ENCODE measurements around the gene TPRA1. TPM values are rescaled to one million over a fixed set of nuclear protein-coding genes. Genes with fewer than 3 reads are reported as not detected.

The TPRA1 gene
- total RNA-seq, 1 experiment from 2014 or later = 47.0 TPM

DNA sequence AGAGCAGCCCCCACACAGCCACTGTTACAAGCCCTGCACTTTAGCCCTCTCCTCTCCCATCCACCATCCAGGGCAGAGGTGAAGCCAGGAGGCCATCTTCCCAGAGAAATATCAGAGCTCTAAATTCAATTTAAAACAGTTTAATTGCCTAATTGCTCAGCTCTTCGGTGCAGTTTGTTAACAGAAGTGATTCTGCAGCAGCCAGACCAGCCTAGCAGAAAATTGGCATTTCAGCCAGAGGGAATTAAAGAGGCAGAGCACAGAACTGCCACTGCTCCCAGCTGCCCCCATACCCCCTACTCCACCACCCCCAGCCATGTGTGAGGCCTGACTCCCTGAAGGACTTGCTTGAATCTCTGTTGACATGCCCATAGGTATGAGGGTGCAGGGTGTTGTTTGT is 38.5 kb downstream of the TPRA1 start:
- Mint-ChIP-seq H3K27ac (ENCODE audit: low read depth, unreplicated experiment) (no peak overlapping the region), H3K27me3 (ENCODE audit: insufficient read depth, unreplicated experiment) (no peaks in the 10 kb centered on the region), H3K4me3 (ENCODE audit: unreplicated experiment) (no peak overlapping the region), H3K4me1 (ENCODE audit: insufficient read depth, unreplicated experiment) (peaks cover 6% of the 10 kb centered on the region), H3K9me3 (ENCODE audit: unreplicated experiment) (no peaks in the 10 kb centered on the region), H3K36me3 (ENCODE audit: insufficient read depth, unreplicated experiment) (peaks cover 8% of the 10 kb centered on the region)
- DNase-seq (ENCODE audit: unreplicated experiment) = no peak
- TF ChIP-seq, protein P1, sequence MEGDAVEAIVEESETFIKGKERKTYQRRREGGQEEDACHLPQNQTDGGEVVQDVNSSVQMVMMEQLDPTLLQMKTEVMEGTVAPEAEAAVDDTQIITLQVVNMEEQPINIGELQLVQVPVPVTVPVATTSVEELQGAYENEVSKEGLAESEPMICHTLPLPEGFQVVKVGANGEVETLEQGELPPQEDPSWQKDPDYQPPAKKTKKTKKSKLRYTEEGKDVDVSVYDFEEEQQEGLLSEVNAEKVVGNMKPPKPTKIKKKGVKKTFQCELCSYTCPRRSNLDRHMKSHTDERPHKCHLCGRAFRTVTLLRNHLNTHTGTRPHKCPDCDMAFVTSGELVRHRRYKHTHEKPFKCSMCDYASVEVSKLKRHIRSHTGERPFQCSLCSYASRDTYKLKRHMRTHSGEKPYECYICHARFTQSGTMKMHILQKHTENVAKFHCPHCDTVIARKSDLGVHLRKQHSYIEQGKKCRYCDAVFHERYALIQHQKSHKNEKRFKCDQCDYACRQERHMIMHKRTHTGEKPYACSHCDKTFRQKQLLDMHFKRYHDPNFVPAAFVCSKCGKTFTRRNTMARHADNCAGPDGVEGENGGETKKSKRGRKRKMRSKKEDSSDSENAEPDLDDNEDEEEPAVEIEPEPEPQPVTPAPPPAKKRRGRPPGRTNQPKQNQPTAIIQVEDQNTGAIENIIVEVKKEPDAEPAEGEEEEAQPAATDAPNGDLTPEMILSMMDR (IDR thresholded peaks at IDR 0.05; ENCODE audit: unreplicated experiment) = no peak
- no TSS peak for BruUV-seq (replicated peaks)
- POLR2A ChIA-PET = no interaction called here
- CTCF ChIA-PET = interaction anchor here (0.8 to 1.6 kb wide), 3 partner anchors 800 to 1030 kb away, joined by 3 to 8 read pairs (median 3); no protein-coding TSS in a partner anchor
- intact Hi-C loops (cut with micrococcal nuclease) = no loop called here

- no TSS peak for BruUV-seq (replicated peaks)
- Mint-ChIP-seq H3K27me3 (ENCODE audit: insufficient read depth, unreplicated experiment) (no peaks in the 10 kb centered on the region), H3K9me3 (ENCODE audit: unreplicated experiment) (no peaks in the 10 kb centered on the region), H3K4me1 (ENCODE audit: insufficient read depth, unreplicated experiment) (peaks cover 6% of the 10 kb centered on the region), H3K27ac (ENCODE audit: low read depth, unreplicated experiment) (no peak overlapping the region), H3K4me3 (ENCODE audit: unreplicated experiment) (no peak overlapping the region), H3K36me3 (ENCODE audit: insufficient read depth, unreplicated experiment) (peaks cover 8% of the 10 kb centered on the region)
- ChIA-PET CTCF (interaction anchor here (0.9 to 1.6 kb wide), 2 partner anchors 808 to 1029 kb away, joined by 3 to 4 read pairs; no protein-coding TSS in a partner anchor), POLR2A (no interaction called here)
- DNase-seq (ENCODE audit: unreplicated experiment) = no peak
- intact Hi-C loops (cut with micrococcal nuclease) = no loop called here
- TF ChIP-seq, protein P1 (IDR thresholded peaks at IDR 0.05; ENCODE audit: unreplicated experiment) = no peak
These were observed 39.4 kb downstream of the TPRA1 start for GRCh38 chr3:127551178-127551577.

DNA sequence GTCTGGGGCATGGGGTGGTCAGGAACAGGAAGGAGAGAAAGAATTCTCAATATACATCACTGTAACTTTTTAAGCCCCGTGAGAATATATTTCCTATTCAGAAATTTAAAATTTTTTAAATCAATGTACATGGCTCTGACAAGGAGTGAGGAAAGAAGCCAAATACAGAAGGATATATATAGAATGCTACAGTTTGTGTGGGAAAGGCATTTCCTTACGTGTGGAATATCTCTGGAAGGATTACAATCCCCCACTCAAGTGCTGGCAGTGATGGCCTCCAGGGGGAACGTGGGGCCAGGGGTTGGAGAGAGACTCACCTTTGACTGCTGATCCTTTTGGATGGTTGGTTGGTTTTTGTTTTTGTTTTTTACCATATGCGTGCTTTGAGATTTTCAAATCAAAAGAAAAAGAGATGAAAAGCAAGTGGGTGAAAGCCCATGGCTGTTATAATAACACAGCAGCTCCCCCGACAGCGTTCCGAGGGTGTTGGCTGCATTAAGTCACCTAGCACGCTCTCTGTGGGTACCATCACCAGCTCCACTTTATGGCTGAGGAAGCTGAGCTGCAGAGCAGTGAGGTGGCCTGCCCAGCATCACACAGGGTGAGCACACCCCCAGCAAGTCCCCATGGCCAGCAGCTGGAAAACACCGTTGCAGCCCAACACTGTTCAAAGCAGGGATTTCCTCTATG is 39.9 kb downstream of the TPRA1 start:
- no TSS peak for BruUV-seq (replicated peaks)
- intact Hi-C loops (cut with micrococcal nuclease) = no loop called here
- ChIA-PET CTCF (interaction anchor here (0.9 to 1.6 kb wide), 3 partner anchors 807 to 1028 kb away, joined by 3 to 4 read pairs (median 3); no protein-coding TSS in a partner anchor), POLR2A (no interaction called here)
- H3K4me3 Mint-ChIP-seq (ENCODE audit: unreplicated experiment) = no peak overlapping the region
- H3K27me3 Mint-ChIP-seq (ENCODE audit: insufficient read depth, unreplicated experiment) = no peaks in the 10 kb centered on the region
- TF ChIP-seq, protein P1 (IDR thresholded peaks at IDR 0.05; ENCODE audit: unreplicated experiment) = no peak
- DNase-seq (ENCODE audit: unreplicated experiment) = no peak
- H3K27ac Mint-ChIP-seq (ENCODE audit: low read depth, unreplicated experiment) = no peak overlapping the region
- peaks cover 6% of the 10 kb centered on the region for H3K4me1 Mint-ChIP-seq (ENCODE audit: insufficient read depth, unreplicated experiment)
- peaks cover 8% of the 10 kb centered on the region for H3K36me3 Mint-ChIP-seq (ENCODE audit: insufficient read depth, unreplicated experiment)
- no peaks in the 10 kb centered on the region for H3K9me3 Mint-ChIP-seq (ENCODE audit: unreplicated experiment)

GRCh38 chr3:127549826-127550467 is 40.6 kb downstream of the TPRA1 start:
- Mint-ChIP-seq H3K4me1 (ENCODE audit: insufficient read depth, unreplicated experiment) (peaks cover 6% of the 10 kb centered on the region), H3K36me3 (ENCODE audit: insufficient read depth, unreplicated experiment) (peaks cover 3% of the 10 kb centered on the region), H3K4me3 (ENCODE audit: unreplicated experiment) (no peak overlapping the region), H3K27ac (ENCODE audit: low read depth, unreplicated experiment) (no peak overlapping the region), H3K9me3 (ENCODE audit: unreplicated experiment) (no peaks in the 10 kb centered on the region), H3K27me3 (ENCODE audit: insufficient read depth, unreplicated experiment) (no peaks in the 10 kb centered on the region)
- POLR2A ChIA-PET = interaction anchor here (0.9 kb wide), 1 partner anchor 1026 kb away, joined by 3 read pairs; the partner anchor contains the start of gene CHST13
- intact Hi-C loops (cut with micrococcal nuclease) = loop anchor here (5.0 to 10.0 kb wide), 2 partner anchors 295 to 568 kb away; partner anchors contain the start of gene PLXNA1
- DNase-seq (ENCODE audit: unreplicated experiment) = no peak
- BruUV-seq (replicated peaks) = no TSS peak
- CTCF ChIA-PET = interaction anchor here (0.9 to 6.8 kb wide), 3 partner anchors 863 to 1027 kb away, joined by 3 to 63 read pairs (median 3); no protein-coding TSS in a partner anchor
- TF ChIP-seq, protein P1 (IDR thresholded peaks at IDR 0.05; ENCODE audit: unreplicated experiment) = no peak

Data from MCF 10A (cell line).